Activated CD4-positive, alpha-beta T cell treated with anti-CD3 and anti-CD28 coated beads, Interleukin-2, amount 50 U/mL, for 16 hours (primary cell): ENCODE results near the gene DPYD.
"Not testable (repeated sequence)": the region's sequence is repeated elsewhere in the genome, so short reads cannot be mapped to it uniquely, and the experiment has no call there.

Experiments
- DNase-seq: peaks from one replicate; pipeline ENCODE4 v3.0.0-alpha.2; 2020

Gene DPYD

GRCh38 chr1:97412737-97413136 is 508.1 kb downstream of the DPYD start:
- no peak for DNase-seq

GRCh38 chr1:97412166-97412565 is 508.7 kb downstream of the DPYD start:
- DNase-seq, result no peak

GRCh38 chr1:97396463-97396862 is 524.4 kb downstream of the DPYD start:
- DNase-seq, result no peak

- DNase-seq, result no peak
These were observed 528.1 kb downstream of the DPYD start for GRCh38 chr1:97392701-97393100.

- no peak for DNase-seq
These were observed 535.1 kb downstream of the DPYD start for GRCh38 chr1:97385536-97386277.

- no peak for DNase-seq
These were observed 536.4 kb downstream of the DPYD start for GRCh38 chr1:97384294-97384968.

GRCh38 chr1:97383797-97384196 is 537.0 kb downstream of the DPYD start:
- DNase-seq, result no peak

GRCh38 chr1:97382206-97382605 is 538.6 kb downstream of the DPYD start:
- no peak for DNase-seq

- DNase-seq, result no peak
These were observed 541.3 kb downstream of the DPYD start for GRCh38 chr1:97379387-97380075.

GRCh38 chr1:97378596-97378995 is 542.2 kb downstream of the DPYD start:
- no peak for DNase-seq

- DNase-seq, result no peak
These were observed 543.3 kb downstream of the DPYD start for GRCh38 chr1:97377432-97378034.

GRCh38 chr1:97373000-97373399 is 547.8 kb downstream of the DPYD start:
- DNase-seq, result no peak

GRCh38 chr1:97372531-97372930 is 548.3 kb downstream of the DPYD start:
- DNase-seq, result no peak

- no peak for DNase-seq
These were observed 552.5 kb downstream of the DPYD start for GRCh38 chr1:97368296-97368695.

- no peak for DNase-seq
These were observed 553.9 kb downstream of the DPYD start for GRCh38 chr1:97366984-97367383.

- no peak for DNase-seq
These were observed 555.8 kb downstream of the DPYD start for GRCh38 chr1:97365026-97365425.

- no peak for DNase-seq
These were observed 556.7 kb downstream of the DPYD start for GRCh38 chr1:97364086-97364485.

- DNase-seq, result no peak
These were observed 564.5 kb downstream of the DPYD start for GRCh38 chr1:97356309-97356708.

GRCh38 chr1:97352936-97353382 is 567.9 kb downstream of the DPYD start:
- no peak for DNase-seq

GRCh38 chr1:97351846-97352245 is 569.0 kb downstream of the DPYD start:
- DNase-seq, result no peak

- no peak for DNase-seq
These were observed 570.2 kb downstream of the DPYD start for GRCh38 chr1:97350662-97351061.

GRCh38 chr1:97350241-97350640 is 570.6 kb downstream of the DPYD start:
- no peak for DNase-seq

- not testable (repeated sequence) for DNase-seq
These were observed 571.0 kb downstream of the DPYD start for GRCh38 chr1:97349794-97350193.
